Stimulated activated CD4-positive, alpha-beta T cell treated with anti-CD3 and anti-CD28 coated beads, Interleukin-4, amount 100 ng/mL, for 4 hours (primary cell): ENCODE data around the gene CDKN2B-AS1.

Experiments
- DNase-seq, 2 experiments: peaks; one replicate each; pipeline ENCODE4 v3.0.0-alpha.2; 2020

CDKN2B-AS1 gene

GRCh38 chr9:21982861-21983560, 11.6 kb upstream of the CDKN2B-AS1 start:
- DNase-seq = no peak

- no peak for DNase-seq
Measured at GRCh38 chr9:21983561-21983935, 11.0 kb upstream of the CDKN2B-AS1 start.

- no peak for DNase-seq
Measured at GRCh38 chr9:21984101-21984500, 10.5 kb upstream of the CDKN2B-AS1 start.

- DNase-seq = no peak
Measured at GRCh38 chr9:21985964-21986667, 8.5 kb upstream of the CDKN2B-AS1 start.

GRCh38 chr9:21988056-21988990, 6.3 kb upstream of the CDKN2B-AS1 start:
- no peak for DNase-seq

- no peak for DNase-seq
Measured at GRCh38 chr9:21989440-21990189, 5.0 kb upstream of the CDKN2B-AS1 start.

GRCh38 chr9:21991072-21991959, 3.3 kb upstream of the CDKN2B-AS1 start:
- no peak for DNase-seq

GRCh38 chr9:21993007-21993406, 1.6 kb upstream of the CDKN2B-AS1 start:
- no peak for DNase-seq

- peak in 1 of 2 experiments; percentile 41 for DNase-seq
Measured at GRCh38 chr9:21993893-21994555, 567 bp upstream of the CDKN2B-AS1 start, which contains the start of gene CDKN2A. CDKN2A (minus strand) TSS chr9:21994392.

- DNase-seq = peak; percentile 57 to 65
Measured at GRCh38 chr9:21995006-21995665, 545 bp downstream of the CDKN2B-AS1 start.

- DNase-seq = no peak
Measured at GRCh38 chr9:21995666-21996398, 1.2 kb downstream of the CDKN2B-AS1 start.

- no peak for DNase-seq
Measured at GRCh38 chr9:21996438-21996837, 1.8 kb downstream of the CDKN2B-AS1 start.

GRCh38 chr9:21996858-21997257, 2.3 kb downstream of the CDKN2B-AS1 start:
- DNase-seq = no peak

- no peak for DNase-seq
Measured at GRCh38 chr9:21997480-21997879, 2.9 kb downstream of the CDKN2B-AS1 start.

GRCh38 chr9:21998026-21998425, 3.4 kb downstream of the CDKN2B-AS1 start:
- DNase-seq = no peak

- no peak for DNase-seq
Measured at GRCh38 chr9:22002038-22002437, 7.4 kb downstream of the CDKN2B-AS1 start.

- DNase-seq = no peak
Measured at GRCh38 chr9:22005021-22005701, 10.6 kb downstream of the CDKN2B-AS1 start.

- DNase-seq = no peak
Measured at GRCh38 chr9:22005702-22006606, 11.4 kb downstream of the CDKN2B-AS1 start.
